WTC11 (cell line): ENCODE measurements around the gene ADAMTS12. TPM values are rescaled to one million over a fixed set of nuclear protein-coding genes. Genes with fewer than 3 reads are reported as not detected.

Experiments
- ATAC-seq: fragments of 200-7000 bp; cut with Tn5 transposase; 2 replicates; pipeline ENCODE4 v1.10.0; 2021; ENCODE audit warnings: mild to moderate bottlenecking, moderate library complexity
- CTCF ChIA-PET: fragments of 300-600 bp; sonication (Branson Sonifier 250); formaldehyde crosslinking; loops from one replicate; lab custom pipeline; 2021; ENCODE audit warnings: antibody characterized with exemption; lab: Charles Lee
- POLR2A ChIA-PET: fragments of 350-600 bp; sonication (Branson Sonifier 250); formaldehyde crosslinking; loops from one replicate; lab custom pipeline; 2021; ENCODE audit warnings: antibody characterized with exemption; lab: Charles Lee
- DNase-seq: peaks from one replicate; pipeline ENCODE4 v3.0.0; 2021; ENCODE audit warnings: low spot score
- H3K27ac Mint-ChIP-seq: 2 replicates; pipeline ENCODE4 v1.8.0; 2021; ENCODE audit warnings: mixed read lengths
- H3K27me3 Mint-ChIP-seq: 2 replicates; pipeline ENCODE4 v1.8.0; 2021; ENCODE audit warnings: low read depth, mild to moderate bottlenecking, moderate library complexity, mixed read lengths
- H3K36me3 Mint-ChIP-seq: 2 replicates; pipeline ENCODE4 v1.8.0; 2021; ENCODE audit warnings: mixed read lengths
- H3K4me1 Mint-ChIP-seq: 2 replicates; pipeline ENCODE4 v1.8.0; 2022; ENCODE audit warnings: mixed read lengths
- H3K4me3 Mint-ChIP-seq: 2 replicates; pipeline ENCODE4 v1.8.0; 2021; ENCODE audit warnings: mild to moderate bottlenecking, moderate library complexity, mixed read lengths
- H3K9me3 Mint-ChIP-seq: 2 replicates; pipeline ENCODE4 v1.8.0; 2021; ENCODE audit warnings: mixed read lengths
- ARID4B ChIP-seq: sonication (generic); formaldehyde crosslinking; IDR thresholded peaks from 2 replicates; pipeline ENCODE4 v1.8.0; 2023; ENCODE audit warnings: missing genetic modification reagents, mild to moderate bottlenecking, borderline replicate concordance
- ATF2 ChIP-seq: sonication (generic); formaldehyde crosslinking; IDR thresholded peaks from 2 replicates; pipeline ENCODE4 v1.8.1; 2022; ENCODE audit warnings: low read depth, missing genetic modification reagents, borderline replicate concordance
- CDX4 ChIP-seq: fragments of 250-450 bp; sonication (Bioruptor Pico); IDR thresholded peaks from 2 replicates; pipeline ENCODE4 v1.9.0; 2021; ENCODE audit warnings: moderate library complexity, mild to moderate bottlenecking, inconsistent platforms, borderline replicate concordance
- ESRRA ChIP-seq: sonication (generic); formaldehyde crosslinking; IDR thresholded peaks from 2 replicates; pipeline ENCODE4 v1.8.1; 2022; ENCODE audit warnings: mild to moderate bottlenecking, missing genetic modification reagents, borderline replicate concordance
- FOXJ3 ChIP-seq: sonication (generic); formaldehyde crosslinking; IDR thresholded peaks from 2 replicates; pipeline ENCODE4 v1.9.0; 2021; ENCODE audit warnings: missing genetic modification reagents, mild to moderate bottlenecking, borderline replicate concordance
- JAZF1 ChIP-seq: fragments of 250-450 bp; sonication (Bioruptor Pico); IDR thresholded peaks from 2 replicates; pipeline ENCODE4 v1.9.0; 2021; ENCODE audit warnings: moderate library complexity, mild to moderate bottlenecking, inconsistent platforms
- TP53 ChIP-seq: sonication (generic); formaldehyde crosslinking; IDR thresholded peaks from 2 replicates; pipeline ENCODE4 v1.8.1; 2023; ENCODE audit warnings: mild to moderate bottlenecking, missing genetic modification reagents
- ZNF121 ChIP-seq: sonication (generic); formaldehyde crosslinking; IDR thresholded peaks from 2 replicates; pipeline ENCODE4 v1.8.0; 2023; ENCODE audit warnings: missing genetic modification reagents
- ZNF425 ChIP-seq: fragments of 250-450 bp; sonication (Bioruptor Pico); conservative IDR thresholded peaks from 2 replicates; pipeline ENCODE4 v1.9.0; 2021; ENCODE audit warnings: mild to moderate bottlenecking
- total RNA-seq: library from RNA; stranded (reverse); gene quantifications from 3 replicates; pipeline ENCODE4 v1.2.3, GENCODE V29; 2021
- TF ChIP-seq, protein P1 (sequence below): sonication (generic); formaldehyde crosslinking; conservative IDR thresholded peaks from 2 replicates; pipeline ENCODE4 v1.8.1; 2022; ENCODE audit warnings: mild to moderate bottlenecking, missing genetic modification reagents
- TF ChIP-seq, protein P2 (sequence below): sonication (generic); formaldehyde crosslinking; conservative IDR thresholded peaks from 2 replicates; pipeline ENCODE4 v1.8.1; 2023; ENCODE audit warnings: mild to moderate bottlenecking, low read depth, missing genetic modification reagents, moderate library complexity
- TF ChIP-seq, protein P3 (sequence below): sonication (generic); formaldehyde crosslinking; IDR thresholded peaks from 2 replicates; pipeline ENCODE4 v1.8.1; 2023; ENCODE audit warnings: mild to moderate bottlenecking, missing genetic modification reagents, moderate library complexity

ADAMTS12 gene
- total RNA-seq, 1 experiment from 2014 or later: 13.5 TPM

- H3K4me1 Mint-ChIP-seq: no peaks in the 10 kb centered on the region
- no peak for TF ChIP-seq FOXJ3
- TF ChIP-seq, protein P1, sequence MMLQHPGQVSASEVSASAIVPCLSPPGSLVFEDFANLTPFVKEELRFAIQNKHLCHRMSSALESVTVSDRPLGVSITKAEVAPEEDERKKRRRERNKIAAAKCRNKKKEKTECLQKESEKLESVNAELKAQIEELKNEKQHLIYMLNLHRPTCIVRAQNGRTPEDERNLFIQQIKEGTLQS (CRISPR knock-in tag): no peak
- TF ChIP-seq ESRRA (CRISPR knock-in tag): no peak
- no peak for TF ChIP-seq CDX4
- TF ChIP-seq JAZF1 (CRISPR knock-in tag): no peak
- TF ChIP-seq, all 79 proteins: peak for 0
- Mint-ChIP-seq H3K27ac (no peak overlapping the region), H3K9me3 (no peaks in the 10 kb centered on the region), H3K4me3 (no peak overlapping the region), H3K36me3 (no peaks in the 10 kb centered on the region; the same call in 1 of the 2 replicates), H3K27me3 (no peaks in the 10 kb centered on the region)
- no peak for ATAC-seq
- ChIA-PET POLR2A (no interaction called here), CTCF (no interaction called here)
- DNase-seq: no peak
Measured at GRCh38 chr5:33611877-33612276, 279.9 kb downstream of the ADAMTS12 start.

DNA sequence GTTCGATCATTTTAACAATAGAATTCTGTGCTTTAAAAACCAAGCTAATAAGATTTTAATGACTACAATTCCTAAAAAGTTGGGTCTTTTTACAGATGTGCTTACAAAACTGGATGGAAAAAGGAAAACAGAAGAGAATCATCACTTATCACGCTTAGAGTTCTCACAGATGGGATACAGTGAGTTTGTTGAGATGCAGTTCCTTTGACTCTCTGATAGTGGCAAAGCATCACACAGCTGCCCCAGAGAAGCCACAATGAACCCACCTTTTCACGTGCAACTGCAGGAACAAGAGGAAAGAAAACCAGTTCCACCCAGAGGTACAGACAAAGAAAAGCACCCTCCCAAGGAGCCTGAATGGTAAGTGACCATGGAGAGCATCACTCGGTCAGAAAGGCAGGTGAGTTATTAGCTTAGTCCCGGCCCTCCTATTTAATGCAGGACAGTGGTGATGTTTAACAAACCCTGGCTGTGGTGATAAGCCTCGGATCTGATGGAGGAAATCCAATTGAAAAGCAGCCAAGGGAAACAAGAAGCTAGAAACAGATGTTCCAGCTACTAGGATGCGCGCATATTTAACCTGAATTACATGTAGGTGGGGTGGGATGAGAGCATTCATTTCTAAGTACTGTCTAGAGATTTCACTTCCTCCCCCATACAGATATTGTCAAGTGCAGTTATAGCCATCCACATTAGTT lies 283.3 kb downstream of the ADAMTS12 start:
- peak; percentile 71 for ATAC-seq
- no peaks in the 10 kb centered on the region for H3K4me1 Mint-ChIP-seq
- H3K27me3 Mint-ChIP-seq: no peaks in the 10 kb centered on the region
- POLR2A ChIA-PET: no interaction called here
- TF ChIP-seq ARID4B (CRISPR knock-in tag): no peak
- TF ChIP-seq JAZF1 (CRISPR knock-in tag): no peak
- TF ChIP-seq ATF2 (CRISPR knock-in tag): no peak
- TF ChIP-seq, protein P2, sequence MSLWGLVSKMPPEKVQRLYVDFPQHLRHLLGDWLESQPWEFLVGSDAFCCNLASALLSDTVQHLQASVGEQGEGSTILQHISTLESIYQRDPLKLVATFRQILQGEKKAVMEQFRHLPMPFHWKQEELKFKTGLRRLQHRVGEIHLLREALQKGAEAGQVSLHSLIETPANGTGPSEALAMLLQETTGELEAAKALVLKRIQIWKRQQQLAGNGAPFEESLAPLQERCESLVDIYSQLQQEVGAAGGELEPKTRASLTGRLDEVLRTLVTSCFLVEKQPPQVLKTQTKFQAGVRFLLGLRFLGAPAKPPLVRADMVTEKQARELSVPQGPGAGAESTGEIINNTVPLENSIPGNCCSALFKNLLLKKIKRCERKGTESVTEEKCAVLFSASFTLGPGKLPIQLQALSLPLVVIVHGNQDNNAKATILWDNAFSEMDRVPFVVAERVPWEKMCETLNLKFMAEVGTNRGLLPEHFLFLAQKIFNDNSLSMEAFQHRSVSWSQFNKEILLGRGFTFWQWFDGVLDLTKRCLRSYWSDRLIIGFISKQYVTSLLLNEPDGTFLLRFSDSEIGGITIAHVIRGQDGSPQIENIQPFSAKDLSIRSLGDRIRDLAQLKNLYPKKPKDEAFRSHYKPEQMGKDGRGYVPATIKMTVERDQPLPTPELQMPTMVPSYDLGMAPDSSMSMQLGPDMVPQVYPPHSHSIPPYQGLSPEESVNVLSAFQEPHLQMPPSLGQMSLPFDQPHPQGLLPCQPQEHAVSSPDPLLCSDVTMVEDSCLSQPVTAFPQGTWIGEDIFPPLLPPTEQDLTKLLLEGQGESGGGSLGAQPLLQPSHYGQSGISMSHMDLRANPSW (CRISPR knock-in tag): no peak
- TF ChIP-seq ZNF121 (CRISPR knock-in tag): no peak
- TF ChIP-seq, protein P3, sequence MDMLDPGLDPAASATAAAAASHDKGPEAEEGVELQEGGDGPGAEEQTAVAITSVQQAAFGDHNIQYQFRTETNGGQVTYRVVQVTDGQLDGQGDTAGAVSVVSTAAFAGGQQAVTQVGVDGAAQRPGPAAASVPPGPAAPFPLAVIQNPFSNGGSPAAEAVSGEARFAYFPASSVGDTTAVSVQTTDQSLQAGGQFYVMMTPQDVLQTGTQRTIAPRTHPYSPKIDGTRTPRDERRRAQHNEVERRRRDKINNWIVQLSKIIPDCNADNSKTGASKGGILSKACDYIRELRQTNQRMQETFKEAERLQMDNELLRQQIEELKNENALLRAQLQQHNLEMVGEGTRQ (CRISPR knock-in tag): no peak
- TF ChIP-seq TP53 (CRISPR knock-in tag): no peak
- no peak for TF ChIP-seq ZNF425 (CRISPR knock-in tag)
- no peak overlapping the region for H3K27ac Mint-ChIP-seq
- H3K4me3 Mint-ChIP-seq: no peak overlapping the region
- H3K9me3 Mint-ChIP-seq: no peaks in the 10 kb centered on the region
- DNase-seq: no peak
- no peaks in the 10 kb centered on the region; the same call in 1 of the 2 replicates for H3K36me3 Mint-ChIP-seq
- CTCF ChIA-PET: interaction anchor here (0.7 to 2.4 kb wide), 4 partner anchors 19 to 361 kb away, joined by 3 to 11 read pairs (median 6); no protein-coding TSS in a partner anchor
